Choroid plexus epithelial cell (primary cell): Measurements from ENCODE around the gene ALAS2.
A peak's percentile ranks its signal among the peaks of the same experiment; 100 is the strongest.

ENCODE experiments used
- DNase-seq: peaks from one replicate; pipeline ENCODE4 v3.0.0-alpha.2; 2010; ENCODE audit warnings: low read depth
- H3K4me3 ChIP-seq: 2 replicates; pipeline ENCODE4 v1.5.1; 2011; ENCODE audit warnings: low read depth, mild to moderate bottlenecking, control low read depth, low read length, moderate library complexity
- CTCF ChIP-seq: conservative IDR thresholded peaks from 2 replicates; pipeline ENCODE4 v1.5.1; 2011; ENCODE audit warnings: low read depth, mild to moderate bottlenecking, control low read depth, inconsistent platforms, low read length, moderate library complexity

ALAS2 gene

GRCh38 chrX:55026143-55026542 lies 4.6 kb downstream of the ALAS2 start:
- no peak for DNase-seq
- H3K4me3 ChIP-seq: no peak overlapping the region
- no peak for TF ChIP-seq CTCF

- no peak for DNase-seq
- TF ChIP-seq CTCF: no peak
- H3K4me3 ChIP-seq: no peak overlapping the region
These were observed 15.9 kb downstream of the ALAS2 start for GRCh38 chrX:55014897-55015299.

GRCh38 chrX:55011294-55011693 lies 19.5 kb downstream of the ALAS2 start:
- DNase-seq: peak; percentile 20
- peak; percentile 41 for TF ChIP-seq CTCF
- H3K4me3 ChIP-seq: no peak overlapping the region

- no peak for DNase-seq
- H3K4me3 ChIP-seq: no peak overlapping the region
- TF ChIP-seq CTCF: no peak
These were observed 22.0 kb downstream of the ALAS2 start for GRCh38 chrX:55008571-55009358.

- DNase-seq: peak; percentile 52
- no peak overlapping the region for H3K4me3 ChIP-seq
- TF ChIP-seq CTCF: no peak
These were observed 23.1 kb downstream of the ALAS2 start for GRCh38 chrX:55007656-55008055.

GRCh38 chrX:55006827-55007621 lies 23.8 kb downstream of the ALAS2 start:
- DNase-seq: no peak
- TF ChIP-seq CTCF: no peak
- no peak overlapping the region for H3K4me3 ChIP-seq
